Measurements from ENCODE around the gene INCENP. TPM values are rescaled to one million over a fixed set of nuclear protein-coding genes. Genes with fewer than 3 reads are reported as not detected.

INCENP gene
- total and polyA plus RNA-seq, 2 experiments from 2014 or later, result 35.6 to 131 TPM

GRCh38 chr11:62186195-62186594 is 62.4 kb downstream of the INCENP start (continued):
- TF ChIP-seq, protein P1, sequence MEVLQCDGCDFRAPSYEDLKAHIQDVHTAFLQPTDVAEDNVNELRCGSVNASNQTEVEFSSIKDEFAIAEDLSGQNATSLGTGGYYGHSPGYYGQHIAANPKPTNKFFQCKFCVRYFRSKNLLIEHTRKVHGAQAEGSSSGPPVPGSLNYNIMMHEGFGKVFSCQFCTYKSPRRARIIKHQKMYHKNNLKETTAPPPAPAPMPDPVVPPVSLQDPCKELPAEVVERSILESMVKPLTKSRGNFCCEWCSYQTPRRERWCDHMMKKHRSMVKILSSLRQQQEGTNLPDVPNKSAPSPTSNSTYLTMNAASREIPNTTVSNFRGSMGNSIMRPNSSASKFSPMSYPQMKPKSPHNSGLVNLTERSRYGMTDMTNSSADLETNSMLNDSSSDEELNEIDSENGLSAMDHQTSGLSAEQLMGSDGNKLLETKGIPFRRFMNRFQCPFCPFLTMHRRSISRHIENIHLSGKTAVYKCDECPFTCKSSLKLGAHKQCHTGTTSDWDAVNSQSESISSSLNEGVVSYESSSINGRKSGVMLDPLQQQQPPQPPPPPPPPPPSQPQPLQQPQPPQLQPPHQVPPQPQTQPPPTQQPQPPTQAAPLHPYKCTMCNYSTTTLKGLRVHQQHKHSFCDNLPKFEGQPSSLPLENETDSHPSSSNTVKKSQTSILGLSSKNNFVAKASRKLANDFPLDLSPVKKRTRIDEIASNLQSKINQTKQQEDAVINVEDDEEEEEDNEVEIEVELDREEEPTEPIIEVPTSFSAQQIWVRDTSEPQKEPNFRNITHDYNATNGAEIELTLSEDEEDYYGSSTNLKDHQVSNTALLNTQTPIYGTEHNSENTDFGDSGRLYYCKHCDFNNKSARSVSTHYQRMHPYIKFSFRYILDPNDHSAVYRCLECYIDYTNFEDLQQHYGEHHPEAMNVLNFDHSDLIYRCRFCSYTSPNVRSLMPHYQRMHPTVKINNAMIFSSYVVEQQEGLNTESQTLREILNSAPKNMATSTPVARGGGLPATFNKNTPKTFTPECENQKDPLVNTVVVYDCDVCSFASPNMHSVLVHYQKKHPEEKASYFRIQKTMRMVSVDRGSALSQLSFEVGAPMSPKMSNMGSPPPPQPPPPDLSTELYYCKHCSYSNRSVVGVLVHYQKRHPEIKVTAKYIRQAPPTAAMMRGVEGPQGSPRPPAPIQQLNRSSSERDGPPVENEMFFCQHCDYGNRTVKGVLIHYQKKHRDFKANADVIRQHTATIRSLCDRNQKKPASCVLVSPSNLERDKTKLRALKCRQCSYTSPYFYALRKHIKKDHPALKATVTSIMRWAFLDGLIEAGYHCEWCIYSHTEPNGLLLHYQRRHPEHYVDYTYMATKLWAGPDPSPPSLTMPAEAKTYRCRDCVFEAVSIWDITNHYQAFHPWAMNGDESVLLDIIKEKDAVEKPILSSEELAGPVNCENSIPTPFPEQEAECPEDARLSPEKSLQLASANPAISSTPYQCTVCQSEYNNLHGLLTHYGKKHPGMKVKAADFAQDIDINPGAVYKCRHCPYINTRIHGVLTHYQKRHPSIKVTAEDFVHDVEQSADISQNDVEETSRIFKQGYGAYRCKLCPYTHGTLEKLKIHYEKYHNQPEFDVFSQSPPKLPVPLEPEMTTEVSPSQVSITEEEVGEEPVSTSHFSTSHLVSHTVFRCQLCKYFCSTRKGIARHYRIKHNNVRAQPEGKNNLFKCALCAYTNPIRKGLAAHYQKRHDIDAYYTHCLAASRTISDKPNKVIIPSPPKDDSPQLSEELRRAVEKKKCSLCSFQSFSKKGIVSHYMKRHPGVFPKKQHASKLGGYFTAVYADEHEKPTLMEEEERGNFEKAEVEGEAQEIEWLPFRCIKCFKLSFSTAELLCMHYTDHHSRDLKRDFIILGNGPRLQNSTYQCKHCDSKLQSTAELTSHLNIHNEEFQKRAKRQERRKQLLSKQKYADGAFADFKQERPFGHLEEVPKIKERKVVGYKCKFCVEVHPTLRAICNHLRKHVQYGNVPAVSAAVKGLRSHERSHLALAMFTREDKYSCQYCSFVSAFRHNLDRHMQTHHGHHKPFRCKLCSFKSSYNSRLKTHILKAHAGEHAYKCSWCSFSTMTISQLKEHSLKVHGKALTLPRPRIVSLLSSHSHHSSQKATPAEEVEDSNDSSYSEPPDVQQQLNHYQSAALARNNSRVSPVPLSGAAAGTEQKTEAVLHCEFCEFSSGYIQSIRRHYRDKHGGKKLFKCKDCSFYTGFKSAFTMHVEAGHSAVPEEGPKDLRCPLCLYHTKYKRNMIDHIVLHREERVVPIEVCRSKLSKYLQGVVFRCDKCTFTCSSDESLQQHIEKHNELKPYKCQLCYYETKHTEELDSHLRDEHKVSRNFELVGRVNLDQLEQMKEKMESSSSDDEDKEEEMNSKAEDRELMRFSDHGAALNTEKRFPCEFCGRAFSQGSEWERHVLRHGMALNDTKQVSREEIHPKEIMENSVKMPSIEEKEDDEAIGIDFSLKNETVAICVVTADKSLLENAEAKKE (CRISPR knock-in tag; IDR thresholded peaks at IDR 0.05), result no peak
- no peak for TF ChIP-seq POLR2AphosphoS5 (IDR thresholded peaks at IDR 0.05; ENCODE audit: low read depth)
- no peak for TF ChIP-seq CREB1 (CRISPR knock-in tag; IDR thresholded peaks at IDR 0.05; ENCODE audit: low read depth)

DNA sequence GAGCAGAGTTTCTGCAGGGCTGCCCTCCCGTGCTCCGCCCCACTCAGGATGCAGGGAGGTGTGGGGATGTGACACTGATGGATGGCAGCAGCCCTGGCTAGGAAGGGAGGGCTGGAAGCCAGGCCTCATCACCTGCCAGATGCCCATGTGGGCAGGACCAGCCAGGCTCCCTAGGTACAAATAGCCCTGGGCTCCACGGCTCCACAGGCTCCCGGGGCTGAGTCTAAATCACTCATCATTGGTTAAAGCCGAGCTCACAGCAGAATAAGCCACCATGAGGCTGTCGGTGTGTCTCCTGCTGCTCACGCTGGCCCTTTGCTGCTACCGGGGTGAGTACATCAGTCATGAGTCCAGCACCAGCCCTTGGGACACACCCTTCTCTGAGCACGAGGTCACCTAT is 66.2 kb downstream of the INCENP start, which contains the start of gene SCGB1D1:
TSS of gene SCGB1D1 (plus strand) at position 206 of the 400 bp plus-strand sequence. CDS start at position 275, 69 bp downstream.
- DNase-seq (ENCODE audit: low spot score), result no peak
- no peak within 1 kb of the TSS for H3K4me2 ChIP-seq
- Mint-ChIP-seq H3K9me3 (no peaks in the 10 kb centered on the region), H3K27ac (no peak within 1 kb of the TSS), H3K36me3 (ENCODE audit: low read depth) (no peaks in the 10 kb centered on the region), H3K4me1 (peaks cover 2% of the 10 kb centered on the region; the same call in 2 of the 3 replicates), H3K27me3 (ENCODE audit: insufficient read depth, low read depth, poor library complexity) (no peaks in the 10 kb centered on the region), H3K4me3 (no peak within 1 kb of the TSS)
- no peaks in the 10 kb centered on the region for H3K79me2 ChIP-seq (replicated peaks; ENCODE audit: insufficient read depth)
- H3K4me3 ChIP-seq, result no peak within 1 kb of the TSS
- H2AFZ ChIP-seq, result no peak within 1 kb of the TSS
- no peak for ATAC-seq
- H3F3A ChIP-seq (replicated peaks; ENCODE audit: low read depth), result no peaks in the 10 kb centered on the region
- H4K20me1 ChIP-seq (replicated peaks; ENCODE audit: insufficient read depth), result no peaks in the 10 kb centered on the region
- no peak within 1 kb of the TSS for H3K27ac ChIP-seq (ENCODE audit: low read depth)
- H3K4me1 ChIP-seq (ENCODE audit: insufficient read depth), result no peaks in the 10 kb centered on the region
- H3K9me2 ChIP-seq (ENCODE audit: insufficient read depth), result 0 out of 2 replicates have a peak, but pooled peaks cover 6% of the 10 kb centered on the region
- no peaks in the 10 kb centered on the region for H3K27me3 ChIP-seq (ENCODE audit: insufficient read depth)
- no peaks in the 10 kb centered on the region for H3K36me3 ChIP-seq (ENCODE audit: insufficient read depth)
- TF ChIP-seq CTCF (conservative IDR thresholded peaks at IDR 0.05; ENCODE audit: low read depth in 2 of 2), result no peak
- TF ChIP-seq, protein P2, sequence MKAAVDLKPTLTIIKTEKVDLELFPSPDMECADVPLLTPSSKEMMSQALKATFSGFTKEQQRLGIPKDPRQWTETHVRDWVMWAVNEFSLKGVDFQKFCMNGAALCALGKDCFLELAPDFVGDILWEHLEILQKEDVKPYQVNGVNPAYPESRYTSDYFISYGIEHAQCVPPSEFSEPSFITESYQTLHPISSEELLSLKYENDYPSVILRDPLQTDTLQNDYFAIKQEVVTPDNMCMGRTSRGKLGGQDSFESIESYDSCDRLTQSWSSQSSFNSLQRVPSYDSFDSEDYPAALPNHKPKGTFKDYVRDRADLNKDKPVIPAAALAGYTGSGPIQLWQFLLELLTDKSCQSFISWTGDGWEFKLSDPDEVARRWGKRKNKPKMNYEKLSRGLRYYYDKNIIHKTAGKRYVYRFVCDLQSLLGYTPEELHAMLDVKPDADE (IDR thresholded peaks at IDR 0.05), result no peak
- no peak for TF ChIP-seq CREB1 (CRISPR knock-in tag; IDR thresholded peaks at IDR 0.05; ENCODE audit: low read depth)
- no peak for TF ChIP-seq POLR2AphosphoS5 (IDR thresholded peaks at IDR 0.05; ENCODE audit: low read depth)
- TF ChIP-seq ZNF114 (CRISPR knock-in tag; IDR thresholded peaks at IDR 0.05), result no peak
- TF ChIP-seq, protein P1 (CRISPR knock-in tag; IDR thresholded peaks at IDR 0.05), result no peak

All from GM23338 (cell line).